RKO (cell line): ENCODE results near the gene MOB3C.

Experiments used
- DNase-seq: peaks from one replicate; pipeline ENCODE4 v3.0.0-alpha.2; 2016; ENCODE audit warnings: low spot score

The MOB3C gene

DNA sequence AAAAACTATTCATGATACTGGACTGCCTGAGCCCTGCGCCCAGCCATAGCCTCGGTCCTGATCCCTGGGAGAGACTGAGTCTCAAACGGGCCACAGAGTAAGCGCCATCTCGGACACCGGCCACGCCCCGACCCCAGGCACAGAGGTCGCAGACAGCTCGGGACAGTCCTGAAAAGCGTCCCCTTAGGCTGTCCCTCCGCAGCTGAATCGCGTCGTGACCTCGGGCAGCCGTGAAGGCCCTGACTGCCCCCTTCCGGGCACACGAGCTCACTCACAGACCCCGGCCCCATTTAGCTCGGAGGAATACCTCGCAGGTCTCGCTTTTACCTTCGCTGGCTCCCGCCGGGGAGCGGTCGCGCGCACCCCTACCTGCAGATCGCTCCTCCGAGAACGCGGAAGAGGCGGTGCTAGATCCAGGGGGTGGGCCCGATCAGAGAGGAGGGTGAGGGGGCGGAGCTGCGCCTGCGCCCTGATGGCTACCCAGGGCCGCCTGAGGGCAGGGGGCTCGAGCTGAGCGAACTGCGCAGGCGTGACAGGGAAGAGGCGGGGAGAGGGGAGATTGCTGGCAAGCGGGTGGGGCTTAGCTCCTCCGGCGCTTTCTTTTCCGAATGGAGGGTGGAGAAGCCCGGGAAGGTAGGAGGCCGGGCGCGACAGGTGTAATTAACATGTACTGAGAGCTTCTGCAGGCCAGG is 12.6 kb downstream of the MOB3C start, which contains the start of gene MKNK1:
Gene MKNK1 (minus strand): TSS at position 411 of the 692 bp plus-strand sequence. CDS start 20,941 bp downstream, outside the sequence.
- peak; percentile 92 for DNase-seq

DNA sequence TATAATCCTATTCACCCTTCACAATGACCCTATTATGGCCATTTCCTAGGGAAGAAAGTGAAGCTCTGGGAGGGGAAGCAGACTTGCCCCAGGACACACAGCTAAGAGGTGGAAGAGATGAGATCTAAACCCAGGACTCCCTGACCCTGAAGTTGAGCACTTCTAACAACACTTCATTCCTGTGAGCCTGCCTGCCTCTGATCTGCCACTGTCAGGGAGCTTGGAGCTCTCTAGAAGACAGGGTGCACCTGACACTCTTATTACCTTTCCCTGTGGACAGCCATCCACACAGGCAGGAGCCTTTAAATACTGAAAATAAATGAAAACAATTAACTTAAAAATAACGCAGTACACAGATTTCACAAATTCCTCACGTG is 13.1 kb downstream of the MOB3C start:
- no peak for DNase-seq

- no peak for DNase-seq
These were observed 15.2 kb downstream of the MOB3C start for GRCh38 chr1:46601257-46602007.

DNA sequence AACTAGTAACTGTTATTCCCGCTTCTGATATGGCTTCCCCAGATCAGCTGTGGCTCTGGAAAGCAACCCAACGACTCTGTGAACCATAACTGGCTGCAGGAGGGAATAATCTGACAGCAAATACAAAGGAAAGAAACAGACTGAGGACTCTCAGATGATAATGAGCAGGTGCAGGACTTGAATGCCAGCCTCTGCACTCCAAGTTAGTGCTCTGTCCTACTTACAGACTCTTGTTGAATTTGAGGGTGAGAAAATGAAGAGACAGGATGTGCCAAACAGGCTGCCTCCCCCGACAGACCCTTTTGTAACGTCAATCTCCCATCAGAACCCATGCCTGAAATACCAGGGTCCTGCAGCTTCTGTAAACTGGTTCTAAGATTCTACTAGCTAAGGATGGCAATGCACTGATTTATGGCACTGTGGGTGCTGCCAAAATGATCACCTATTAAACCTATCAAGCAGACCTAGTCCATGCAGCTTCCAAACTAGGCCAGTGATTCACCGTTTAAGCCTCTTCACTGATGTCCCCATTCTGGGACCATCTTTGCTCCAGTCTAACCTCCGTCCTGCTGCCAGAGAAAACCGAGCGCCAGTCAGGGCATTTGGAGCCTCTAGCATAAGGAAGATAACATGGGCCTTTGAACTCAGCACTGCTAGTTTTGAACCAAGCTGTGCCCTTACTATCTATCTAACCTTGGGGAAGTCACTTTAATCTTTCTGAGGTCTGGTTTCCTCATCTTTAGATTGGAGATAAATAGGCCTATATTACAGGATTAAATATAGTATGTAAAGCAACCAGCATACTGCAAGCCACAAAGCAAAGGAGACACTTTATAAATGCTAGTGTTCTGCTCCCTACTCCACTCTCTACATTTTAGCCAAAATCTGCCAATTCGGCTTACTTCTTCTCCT is 17.3 kb downstream of the MOB3C start:
- no peak for DNase-seq

DNA sequence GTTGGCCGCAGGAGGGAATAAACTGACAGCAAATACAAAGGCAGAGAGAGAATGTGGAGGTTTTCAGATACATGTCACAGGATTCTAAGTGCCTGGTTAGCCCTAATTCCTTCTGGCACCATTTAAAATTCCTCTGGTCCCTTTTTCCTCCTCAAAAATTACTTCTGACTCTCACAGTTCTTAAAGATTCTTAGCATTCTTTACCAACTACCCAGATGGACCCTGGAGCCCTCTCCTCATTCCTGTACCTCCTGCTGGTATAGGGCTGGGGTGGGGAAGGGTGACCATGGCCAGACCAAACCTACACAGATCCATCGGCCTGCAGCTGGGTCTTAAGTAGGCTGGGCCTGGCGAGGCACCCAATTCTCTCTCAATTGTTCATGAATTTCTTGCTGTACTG is 19.8 kb downstream of the MOB3C start:
- DNase-seq: no peak

DNA sequence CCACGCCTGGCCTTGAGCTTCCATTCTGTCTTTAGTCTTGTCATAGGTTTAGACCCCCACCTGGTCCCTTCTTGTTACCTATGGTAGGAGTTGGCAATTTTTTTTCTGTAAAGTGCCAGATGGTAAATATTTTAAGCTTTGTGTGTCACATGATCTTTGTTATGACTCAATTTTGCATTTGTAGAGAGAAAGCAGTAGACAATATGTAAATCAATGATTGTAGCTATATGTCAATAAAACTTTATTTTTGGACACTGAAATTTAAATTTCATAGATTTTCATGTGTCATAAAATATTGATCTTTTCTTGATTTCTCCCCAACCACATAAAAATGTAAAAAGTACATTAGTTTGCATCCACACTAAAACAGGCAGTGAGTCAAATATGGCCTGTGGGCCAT is 20.6 kb downstream of the MOB3C start:
- no peak for DNase-seq

GRCh38 chr1:46595127-46595526 is 21.5 kb downstream of the MOB3C start:
- no peak for DNase-seq

DNA sequence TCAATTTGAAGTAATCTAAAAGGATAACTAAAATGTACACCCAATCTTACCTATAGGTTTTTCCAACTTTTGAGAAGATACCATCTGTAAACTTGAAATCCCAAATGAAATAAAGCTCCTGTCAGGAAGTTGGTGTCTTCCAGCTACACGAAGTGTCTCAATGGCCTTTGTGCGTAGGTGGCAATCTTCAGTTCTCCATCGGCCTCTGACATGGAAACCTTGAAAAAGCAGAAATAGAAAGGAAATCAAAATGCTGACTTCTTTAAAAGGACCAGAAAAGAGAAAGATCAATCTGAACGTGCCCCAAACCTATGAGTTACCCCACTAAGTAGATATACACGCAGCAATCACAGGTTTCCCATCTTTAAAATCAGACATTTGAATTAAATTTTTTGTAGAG is 22.5 kb downstream of the MOB3C start:
- DNase-seq: no peak

DNA sequence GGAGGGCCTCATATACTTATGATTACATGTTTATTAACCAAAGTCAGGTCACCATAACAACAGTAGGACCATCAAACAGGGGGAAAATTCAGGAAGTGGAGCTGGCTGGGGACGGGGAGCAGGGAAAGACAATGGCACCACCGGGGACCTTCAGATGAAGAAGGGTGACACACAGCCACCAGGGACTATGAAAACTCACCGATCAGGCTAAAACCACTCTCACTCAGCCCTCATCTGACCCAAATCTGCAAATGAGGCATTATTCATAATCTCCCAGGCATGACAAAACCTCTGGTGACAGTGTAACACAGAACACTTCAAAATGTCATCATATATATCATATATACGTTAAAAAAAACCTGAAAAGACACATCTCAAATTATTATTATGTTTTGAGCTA is 23.8 kb downstream of the MOB3C start:
- DNase-seq: no peak

DNA sequence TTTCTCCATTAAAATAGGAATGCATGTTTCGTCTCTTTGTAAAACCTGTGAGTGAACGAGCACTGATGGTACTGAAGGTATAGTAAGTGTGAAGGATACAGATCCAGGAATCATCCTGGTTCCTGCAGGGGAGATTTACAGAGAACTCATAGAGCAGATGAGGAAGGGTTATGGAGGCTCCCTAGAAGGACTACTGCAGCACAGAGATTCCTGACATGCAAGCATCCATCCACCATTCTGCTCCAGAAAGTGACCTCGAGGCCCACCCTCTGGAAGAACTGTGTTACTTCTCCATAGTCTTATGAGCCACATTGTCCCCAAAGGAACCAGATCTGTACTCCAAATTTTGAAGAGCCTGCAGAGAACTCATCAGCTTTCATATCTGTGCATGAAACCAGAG is 27.1 kb downstream of the MOB3C start:
- no peak for DNase-seq

DNA sequence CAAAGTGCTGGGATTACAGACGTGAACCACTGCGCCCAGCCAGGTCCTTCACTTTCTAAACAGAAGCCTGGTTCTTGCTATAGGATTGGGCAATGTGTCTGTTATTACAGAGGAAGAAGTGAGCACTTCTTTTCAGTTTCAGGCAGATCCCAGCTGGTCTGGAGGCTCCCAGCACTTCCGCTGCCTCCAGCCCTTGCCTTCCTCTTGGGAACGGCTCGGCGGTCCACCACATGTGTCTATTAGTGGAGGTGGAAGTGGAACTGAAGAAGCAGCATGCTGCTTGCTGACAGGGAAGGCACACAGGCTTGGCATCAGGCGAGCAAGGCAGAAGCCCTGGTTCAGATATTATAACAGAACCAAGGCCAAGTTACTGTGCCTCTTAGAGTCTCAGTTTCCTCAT is 29.5 kb downstream of the MOB3C start:
- DNase-seq: no peak

GRCh38 chr1:46585312-46585938 is 31.2 kb downstream of the MOB3C start:
- no peak for DNase-seq

DNA sequence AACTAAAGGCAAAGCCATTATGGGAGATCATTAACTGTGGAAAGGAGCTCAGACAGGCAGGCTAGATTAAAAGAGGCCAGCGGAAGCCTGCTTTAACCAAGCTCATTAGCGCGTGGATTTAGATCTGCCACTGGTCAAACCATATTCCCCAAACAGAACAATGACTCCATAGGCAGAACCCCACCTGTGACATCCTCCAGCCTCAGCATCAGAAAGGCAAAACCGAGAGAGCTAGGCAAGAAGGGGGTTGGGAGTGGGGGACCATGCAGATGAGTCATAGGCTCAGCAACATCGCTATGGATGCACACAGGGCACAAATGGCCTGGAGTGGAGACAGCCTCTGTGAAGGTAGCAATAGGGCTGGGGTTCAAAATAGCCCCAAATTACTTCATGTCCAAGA is 33.1 kb downstream of the MOB3C start:
- no peak for DNase-seq

DNA sequence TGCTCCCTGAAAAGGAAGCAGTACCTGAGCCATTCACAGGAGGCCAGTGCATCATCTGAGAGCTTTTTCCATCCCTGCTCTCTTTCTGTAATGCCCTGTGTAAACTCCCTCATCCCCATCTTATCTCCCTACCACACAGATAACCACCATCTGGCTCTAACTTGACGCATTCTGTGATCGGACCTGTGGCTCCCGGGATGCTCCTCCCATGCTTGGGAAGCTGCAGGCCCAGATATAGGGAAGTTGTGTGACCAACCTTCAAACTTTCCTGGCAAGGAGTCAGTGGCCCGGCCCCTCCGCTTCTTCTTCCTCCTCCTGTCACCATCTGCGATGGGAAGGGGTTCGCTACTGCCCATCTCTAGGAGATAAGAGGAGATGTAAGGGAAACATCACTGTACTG is 33.6 kb downstream of the MOB3C start:
- no peak for DNase-seq

GRCh38 chr1:46581681-46582455 is 34.7 kb downstream of the MOB3C start:
- no peak for DNase-seq

- DNase-seq: no peak
These were observed 36.3 kb downstream of the MOB3C start for GRCh38 chr1:46580140-46580903.

DNA sequence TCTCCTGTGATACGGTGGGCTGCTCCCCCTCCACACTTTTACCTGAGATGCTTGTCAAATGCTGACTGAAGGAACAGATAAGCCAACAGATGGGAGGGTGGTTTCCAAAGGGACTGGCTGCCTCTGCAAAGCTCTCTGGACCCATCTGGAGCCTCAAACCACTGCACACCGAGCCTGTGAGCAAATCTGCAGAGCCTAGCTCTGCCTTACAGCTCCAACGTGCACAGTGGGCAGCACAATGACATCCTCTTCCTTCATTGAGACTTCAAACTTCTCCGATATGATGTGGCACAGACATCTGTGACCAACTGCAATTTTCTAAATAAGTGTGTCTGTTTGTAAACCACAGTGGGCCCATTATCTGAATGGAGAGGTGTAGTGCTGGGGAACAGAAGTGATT is 38.9 kb downstream of the MOB3C start:
- no peak for DNase-seq

DNA sequence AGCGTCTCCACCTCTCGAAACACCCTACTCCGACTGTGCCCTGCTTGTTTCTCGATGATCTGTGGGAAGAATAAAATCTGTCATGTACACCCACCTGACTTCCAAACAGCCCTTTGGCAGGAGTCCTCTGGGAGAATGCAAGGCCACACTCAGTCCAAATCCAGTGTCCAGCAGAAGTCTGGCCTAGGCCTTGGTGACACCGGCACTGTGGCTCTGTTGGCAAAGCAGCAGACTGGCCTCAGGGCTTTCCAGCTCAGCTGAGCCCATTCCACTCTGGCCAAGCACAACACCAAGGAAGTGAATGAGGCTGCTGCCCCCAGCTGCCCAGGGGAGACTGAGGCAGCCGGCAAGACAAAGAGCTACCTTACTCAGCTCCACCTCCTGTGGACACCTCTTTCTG is 40.0 kb downstream of the MOB3C start:
- DNase-seq: no peak

- no peak for DNase-seq
These were observed 40.8 kb downstream of the MOB3C start for GRCh38 chr1:46575778-46576177.

DNA sequence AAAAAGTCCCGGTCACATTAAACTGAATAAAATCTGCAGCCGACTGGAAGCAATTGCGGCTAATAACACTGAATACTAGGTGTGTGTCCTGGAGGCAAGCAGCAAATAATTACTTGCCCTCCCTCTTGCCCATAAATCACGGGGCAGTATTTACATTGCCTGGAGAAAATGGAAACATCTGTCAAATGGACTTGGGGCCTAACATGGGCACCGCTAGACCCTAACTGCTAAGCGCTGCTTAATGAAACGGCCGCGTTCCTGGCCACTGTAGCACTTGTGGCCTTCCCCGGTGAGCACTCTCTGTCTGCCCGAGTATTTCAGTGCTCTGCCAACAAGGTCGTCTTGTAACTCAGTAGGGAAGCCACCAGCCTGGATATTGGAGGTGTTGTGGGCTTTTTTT is 41.3 kb downstream of the MOB3C start:
- DNase-seq: no peak
